Activated CD8-positive, alpha-beta memory T cell treated with anti-CD3 and anti-CD28 coated beads for 24 hours (primary cell): ENCODE results near the gene IQCH.
"Not testable (repeated sequence)": the region's sequence is repeated elsewhere in the genome, so short reads cannot be mapped to it uniquely, and the experiment has no call there.

Experiments
- DNase-seq: peaks from one replicate; pipeline ENCODE4 v3.0.0-alpha.2; 2020

The IQCH gene

GRCh38 chr15:67254238-67255175 lies at the start of gene IQCH, which contains the start of gene AAGAB:
TSS of gene IQCH (plus strand) at chr15:67254786. CDS start at chr15:67254897, 111 bp downstream.
TSS of gene AAGAB (minus strand) at chr15:67254661. CDS start at chr15:67254631, 30 bp downstream.
- peak; percentile 99 for DNase-seq

- no peak for DNase-seq
These were observed 46.9 kb upstream of the IQCH start for GRCh38 chr15:67207555-67208207.

GRCh38 chr15:67208396-67208795 lies 46.2 kb upstream of the IQCH start:
- DNase-seq, result no peak

GRCh38 chr15:67210555-67211168 lies 43.9 kb upstream of the IQCH start:
- no peak for DNase-seq

GRCh38 chr15:67212684-67213367 lies 41.8 kb upstream of the IQCH start:
- DNase-seq, result no peak

GRCh38 chr15:67215102-67215501 lies 39.5 kb upstream of the IQCH start:
- no peak for DNase-seq

- DNase-seq, result no peak
These were observed 37.7 kb upstream of the IQCH start for GRCh38 chr15:67216859-67217258.

GRCh38 chr15:67218428-67218827 lies 36.2 kb upstream of the IQCH start:
- DNase-seq, result no peak

GRCh38 chr15:67219288-67219687 lies 35.3 kb upstream of the IQCH start:
- DNase-seq, result no peak

- DNase-seq, result no peak
These were observed 29.7 kb upstream of the IQCH start for GRCh38 chr15:67224889-67225288.

GRCh38 chr15:67225336-67225735 lies 29.2 kb upstream of the IQCH start:
- no peak for DNase-seq

GRCh38 chr15:67227431-67227830 lies 27.2 kb upstream of the IQCH start:
- no peak for DNase-seq

GRCh38 chr15:67227846-67228245 lies 26.7 kb upstream of the IQCH start:
- no peak for DNase-seq

GRCh38 chr15:67228286-67228685 lies 26.3 kb upstream of the IQCH start:
- no peak for DNase-seq

- no peak for DNase-seq
These were observed 24.1 kb upstream of the IQCH start for GRCh38 chr15:67230504-67230903.

- DNase-seq, result no peak
These were observed 22.0 kb upstream of the IQCH start for GRCh38 chr15:67232591-67232990.

GRCh38 chr15:67240235-67241131 lies 14.1 kb upstream of the IQCH start:
- no peak for DNase-seq

- DNase-seq, result no peak
These were observed 13.3 kb upstream of the IQCH start for GRCh38 chr15:67241132-67241855.

- DNase-seq, result no peak
These were observed 11.9 kb upstream of the IQCH start for GRCh38 chr15:67242708-67243111.

- DNase-seq, result no peak
These were observed 9.6 kb upstream of the IQCH start for GRCh38 chr15:67244971-67245478.

GRCh38 chr15:67246606-67247005 lies 8.0 kb upstream of the IQCH start:
- DNase-seq, result not testable (repeated sequence)
